GM19438 (cell line): ENCODE results near the gene FRMPD1.

Experiments
- ATAC-seq: cut with Tn5 transposase; IDR thresholded peaks from one replicate; pipeline ENCODE4 v1.9.1; 2021; ENCODE audit warnings: low read depth; ENCODE audit not compliant: unreplicated experiment

The FRMPD1 gene

DNA sequence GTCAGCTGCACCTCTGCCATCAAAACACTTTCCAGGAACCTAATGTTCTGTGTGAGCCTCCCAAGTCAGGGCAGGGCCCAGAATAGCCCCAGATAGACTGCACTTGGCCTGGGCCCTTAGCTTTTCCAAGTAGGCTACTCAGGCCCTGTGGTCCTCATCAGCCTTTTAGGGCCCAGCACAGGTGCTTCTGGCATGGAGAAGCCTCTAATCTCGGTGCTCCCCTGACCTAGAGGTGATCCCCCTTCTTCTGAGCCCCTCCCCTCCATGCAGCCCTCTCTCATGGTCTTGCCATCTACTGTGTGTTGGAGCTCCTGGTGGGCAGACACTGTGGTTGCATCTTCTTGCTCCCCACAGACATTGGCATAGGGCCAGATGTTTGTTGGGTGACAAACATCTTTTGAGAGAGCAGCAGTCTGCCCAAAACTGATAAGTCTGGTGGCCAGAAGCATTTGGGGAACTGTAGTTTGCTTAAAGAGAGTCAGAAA is 28.1 kb downstream of the FRMPD1 start:
- ATAC-seq = no peak

DNA sequence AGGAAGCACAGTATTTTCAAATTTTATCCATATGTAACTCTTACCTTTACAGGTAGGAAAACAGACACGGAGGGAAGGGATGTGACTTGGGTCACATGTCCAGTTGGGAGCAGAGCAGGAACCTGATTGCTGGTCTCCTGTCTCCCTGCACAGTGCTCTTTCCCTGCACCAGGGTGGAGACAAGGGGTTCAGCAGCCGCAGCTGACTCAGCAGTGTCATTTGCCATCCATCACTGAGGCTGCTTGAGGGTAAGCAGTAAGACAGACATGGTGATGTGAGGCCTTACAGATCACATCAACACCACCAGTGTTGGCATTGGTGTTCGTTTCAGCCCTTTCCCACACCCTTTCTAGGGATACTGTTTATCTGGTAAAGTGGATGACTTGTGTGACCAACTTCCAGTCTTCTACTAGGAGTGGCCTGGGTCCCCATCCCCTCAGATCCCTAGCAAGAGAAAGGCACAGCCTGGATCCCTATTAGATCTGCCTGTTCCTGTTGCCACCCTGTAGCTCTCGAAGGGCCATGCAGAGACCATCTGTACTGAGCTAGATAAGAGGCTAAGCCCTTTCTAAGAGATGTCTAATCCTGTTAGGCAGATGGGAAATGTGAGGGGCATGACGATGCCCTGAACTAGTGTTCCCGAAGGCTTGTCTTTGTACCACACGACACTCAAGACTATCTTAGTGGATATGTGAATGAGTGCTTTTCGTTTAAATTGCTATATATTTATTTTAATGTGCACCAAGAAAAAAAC is 29.1 kb downstream of the FRMPD1 start:
- no peak for ATAC-seq

DNA sequence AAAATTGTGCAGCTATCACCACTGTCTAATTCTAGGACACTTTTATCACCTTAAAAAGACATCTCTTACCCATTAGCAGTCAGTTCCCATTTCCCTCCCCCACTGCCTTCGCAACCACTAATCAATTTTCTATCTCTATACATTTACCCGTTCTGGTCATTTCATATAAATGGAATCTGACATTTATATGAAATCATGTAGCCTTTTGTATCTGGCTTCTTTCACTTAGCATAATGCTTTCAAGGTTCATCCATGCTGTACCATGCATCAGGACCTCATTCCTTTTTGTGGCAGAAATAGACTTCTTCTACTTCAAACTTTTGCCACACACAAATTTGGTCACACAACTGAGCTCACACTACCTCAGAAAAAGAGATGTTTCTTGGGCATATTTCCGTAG is 32.2 kb downstream of the FRMPD1 start:
- no peak for ATAC-seq

DNA sequence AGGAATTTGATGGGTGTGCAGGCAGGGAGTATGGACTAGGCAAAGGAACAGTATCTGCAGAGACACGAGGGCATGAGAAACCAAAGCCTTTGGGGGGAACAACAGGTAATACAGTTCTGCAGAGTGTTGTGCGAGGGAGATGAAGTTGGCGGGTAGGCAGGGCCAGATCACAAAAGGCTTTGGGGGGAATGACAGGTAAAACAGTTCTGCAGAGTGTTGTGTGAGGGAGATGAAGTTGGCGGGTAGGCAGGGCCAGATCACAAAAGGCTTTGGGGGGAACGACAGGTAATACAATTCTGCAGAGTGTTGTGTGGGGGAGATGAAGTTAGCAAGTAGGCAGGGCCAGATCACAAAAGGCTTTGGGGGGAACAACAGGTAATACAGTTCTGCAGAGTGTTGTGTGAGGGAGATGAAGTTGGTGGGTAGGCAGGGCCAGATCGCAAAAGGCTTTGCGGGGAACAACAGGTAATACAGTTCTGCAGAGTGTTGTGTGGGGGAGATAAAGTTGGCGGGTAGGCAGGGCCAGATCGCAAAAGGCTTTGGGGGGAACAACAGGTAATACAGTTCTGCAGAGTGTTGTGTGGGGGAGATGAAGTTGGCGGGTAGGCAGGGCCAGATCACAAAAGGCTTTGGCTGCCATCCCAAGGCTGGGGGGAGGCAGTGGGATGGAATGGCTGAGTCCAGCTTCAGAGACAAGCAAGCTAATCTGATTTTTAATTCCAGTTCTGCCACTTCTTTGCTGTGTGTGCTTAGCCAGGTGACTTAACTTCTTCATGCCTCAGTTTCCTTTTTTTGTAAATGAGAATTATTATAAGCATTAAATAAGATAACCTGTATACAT is 33.0 kb downstream of the FRMPD1 start:
- no peak for ATAC-seq

DNA sequence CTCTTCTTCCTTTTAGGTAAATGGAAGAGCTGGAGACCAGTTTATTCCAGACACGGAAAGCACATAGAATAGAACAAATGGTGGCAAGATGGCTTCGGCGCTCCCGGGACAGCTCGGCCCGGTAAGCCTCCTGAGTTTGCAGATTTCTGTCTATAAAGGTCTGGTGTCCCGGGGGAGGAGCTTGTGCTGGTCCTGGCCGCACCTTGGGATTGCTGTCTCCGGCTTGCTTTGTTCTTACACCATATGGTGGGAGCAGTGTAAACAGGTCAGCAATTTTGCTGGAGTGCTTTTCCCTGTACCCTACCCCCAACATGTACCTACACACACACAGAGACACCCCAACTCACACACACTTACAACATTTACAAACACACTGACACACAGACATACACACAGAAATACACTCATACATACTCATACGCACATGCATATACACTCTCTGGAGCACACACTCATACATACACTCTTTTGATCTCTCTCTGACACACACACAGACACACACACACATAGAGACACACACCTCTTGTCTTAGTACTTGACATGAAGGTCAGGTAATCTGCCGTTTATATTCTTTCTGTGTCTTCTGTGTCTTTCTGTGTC is 42.0 kb downstream of the FRMPD1 start:
- no peak for ATAC-seq

DNA sequence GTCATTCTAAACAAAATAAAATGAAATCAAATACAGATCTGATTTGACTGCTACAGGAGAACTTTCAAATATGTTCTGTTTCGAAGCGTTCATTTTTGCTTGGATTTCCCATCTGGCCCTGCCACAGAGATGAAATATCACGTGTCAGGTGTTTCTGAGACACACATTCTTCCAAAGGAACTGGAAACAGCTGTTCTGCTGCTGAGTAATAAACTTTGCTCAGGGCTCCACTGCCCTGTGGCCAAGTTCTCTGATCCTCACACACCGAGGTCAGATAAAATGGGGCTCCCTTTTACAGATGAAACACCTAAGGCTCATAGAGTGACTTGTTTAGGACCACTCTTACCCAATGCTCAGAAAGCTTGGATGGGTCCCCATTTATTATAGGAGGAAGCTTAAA is 42.5 kb downstream of the FRMPD1 start:
- ATAC-seq = no peak

DNA sequence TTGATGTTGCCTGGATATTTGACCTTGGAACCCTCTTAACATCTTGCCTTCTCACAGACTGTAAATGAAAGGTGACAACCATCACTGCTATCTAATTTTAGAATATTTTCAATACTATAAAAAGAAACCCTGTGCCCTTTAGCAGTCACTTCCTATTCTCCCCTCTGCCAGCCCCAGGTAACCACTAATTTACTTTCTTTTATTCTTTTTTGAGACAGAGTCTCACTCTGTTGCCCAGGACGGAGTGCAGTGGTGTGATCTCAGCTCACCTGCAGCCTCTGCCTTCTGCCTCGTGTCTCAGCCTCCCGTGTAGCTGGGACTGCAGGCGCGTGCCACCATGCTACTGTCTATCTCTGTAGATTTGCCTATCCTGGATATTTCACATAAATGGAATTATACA is 43.6 kb downstream of the FRMPD1 start:
- no peak for ATAC-seq

DNA sequence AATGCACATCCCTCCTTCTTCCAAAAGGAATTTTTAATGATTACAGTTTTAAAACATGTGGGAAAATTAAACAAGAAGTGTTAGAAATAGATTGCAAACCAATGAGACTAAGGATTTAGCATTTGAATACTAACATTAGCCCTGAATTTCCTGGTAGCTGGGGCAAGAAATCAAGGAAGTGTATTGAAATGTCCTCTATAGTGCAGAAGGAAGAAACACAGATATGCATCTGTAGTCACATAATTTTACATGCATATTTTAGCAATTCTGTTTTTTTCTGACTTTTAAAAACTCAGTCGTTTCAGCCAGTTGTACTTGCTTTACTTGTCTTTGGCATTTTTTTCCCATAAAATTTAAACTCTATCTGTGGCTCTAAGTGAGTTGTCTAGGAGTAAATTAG is 45.8 kb downstream of the FRMPD1 start:
- no peak for ATAC-seq

DNA sequence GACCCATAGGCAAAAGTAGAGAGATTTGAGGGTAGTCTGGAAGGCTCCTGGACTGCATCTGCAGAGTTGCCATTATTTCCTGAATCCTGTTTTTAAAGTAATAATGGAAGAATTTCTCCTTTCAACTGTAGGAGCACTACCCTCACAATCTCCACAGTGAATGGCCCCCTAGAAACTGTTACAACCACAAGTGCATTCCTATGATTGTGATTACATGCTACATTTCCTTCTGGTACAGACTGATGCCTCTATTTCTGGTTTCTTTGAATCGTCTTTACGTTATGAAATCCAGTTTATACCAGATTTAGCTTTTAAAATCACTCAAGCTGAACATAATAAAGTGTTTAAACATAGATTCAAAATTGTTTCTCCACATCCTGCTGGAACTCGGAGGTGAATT is 49.4 kb downstream of the FRMPD1 start:
- ATAC-seq = no peak

DNA sequence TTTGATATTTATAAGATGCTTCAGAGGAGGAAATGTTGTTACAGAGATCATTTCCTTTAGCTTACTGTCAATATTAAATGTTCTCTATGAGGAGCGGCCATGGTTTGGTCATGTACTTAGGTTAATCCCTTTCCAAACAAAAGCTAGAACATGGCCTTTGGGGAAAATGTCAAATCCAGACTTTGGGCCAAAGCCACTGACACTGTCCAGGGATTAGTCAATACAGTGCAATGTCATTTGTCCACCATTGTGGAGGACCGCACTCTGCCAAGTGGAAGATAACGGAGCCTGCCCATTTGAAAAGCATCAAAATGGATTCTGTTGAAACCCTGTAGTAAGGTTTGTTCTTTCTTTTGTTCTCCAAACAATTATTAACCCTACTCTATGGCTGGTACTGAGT is 50.1 kb downstream of the FRMPD1 start:
- no peak for ATAC-seq

DNA sequence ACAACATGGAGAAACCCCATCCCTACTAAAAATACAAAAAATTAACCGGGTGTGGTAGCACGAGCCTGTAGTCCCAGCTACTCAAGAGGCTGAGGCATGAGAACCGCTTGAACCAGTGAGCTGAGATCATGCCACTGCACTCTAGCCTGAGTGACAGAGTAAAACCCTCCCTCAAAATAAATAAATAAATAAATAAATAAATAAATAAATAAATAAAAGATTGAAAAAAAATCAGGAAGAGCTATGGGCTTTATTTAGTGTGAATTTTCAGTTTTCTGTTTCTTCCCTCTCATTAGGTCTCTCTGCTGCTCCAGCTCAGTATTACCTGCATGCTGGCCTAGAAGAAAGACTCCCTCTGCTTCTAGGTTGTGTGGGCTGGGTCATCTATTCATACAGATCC is 55.0 kb downstream of the FRMPD1 start:
- no peak for ATAC-seq

DNA sequence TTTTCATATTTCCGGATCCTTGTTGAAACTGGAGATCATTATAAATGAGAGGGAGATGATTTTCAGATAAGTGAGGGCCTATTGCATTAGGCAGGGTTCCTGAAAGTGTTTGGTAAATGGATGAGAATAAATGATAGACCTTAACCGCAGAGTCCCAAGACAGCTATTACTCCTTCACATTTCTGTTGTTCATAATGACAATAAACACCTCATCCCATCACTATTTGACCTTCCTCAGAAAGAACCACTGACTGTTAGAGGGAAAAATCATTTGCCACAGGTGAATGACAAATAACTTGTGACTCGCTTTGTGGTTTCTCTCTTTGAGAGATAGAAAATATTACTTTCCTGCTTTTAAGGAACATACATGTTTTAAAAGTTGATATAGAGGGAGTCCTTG is 55.5 kb downstream of the FRMPD1 start:
- no peak for ATAC-seq

DNA sequence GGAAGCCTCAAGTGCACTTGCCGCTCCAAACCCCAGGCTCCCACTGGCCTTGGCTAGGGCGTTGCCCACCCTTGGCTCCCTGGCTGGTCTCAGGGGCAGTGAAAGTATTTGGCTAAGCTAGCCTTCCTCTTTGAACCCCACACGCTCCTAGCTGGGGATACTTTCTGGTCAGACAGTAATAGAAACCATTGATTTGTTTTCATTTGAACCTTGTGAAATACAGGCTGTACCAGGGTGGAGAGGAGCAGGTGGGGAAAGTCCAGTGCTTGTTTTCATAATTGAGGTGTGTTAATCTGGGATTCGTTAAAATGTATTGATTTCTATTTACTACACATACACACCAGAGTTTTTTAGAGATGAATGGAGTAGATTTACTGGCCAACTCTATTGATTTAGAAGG is 57.0 kb downstream of the FRMPD1 start:
- ATAC-seq = no peak

DNA sequence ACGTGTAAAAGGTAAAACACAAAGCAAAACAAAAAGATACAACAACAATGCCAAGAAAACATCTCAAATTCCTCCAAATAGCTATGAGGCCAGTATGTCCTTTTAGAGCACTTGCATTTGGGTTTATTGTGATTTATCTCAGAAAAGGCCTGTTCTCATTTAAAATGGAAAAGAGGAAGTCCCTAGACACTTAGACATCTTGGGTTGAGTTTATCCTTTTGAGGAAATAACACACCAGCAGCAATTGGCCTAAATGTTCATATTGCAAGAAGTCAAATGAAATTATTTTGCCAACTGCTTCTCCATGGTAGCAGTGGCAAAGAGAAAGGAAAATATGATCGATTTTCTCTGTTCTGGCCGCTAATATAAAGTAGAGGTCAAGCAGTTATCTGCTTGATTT is 59.3 kb downstream of the FRMPD1 start:
- ATAC-seq = no peak

DNA sequence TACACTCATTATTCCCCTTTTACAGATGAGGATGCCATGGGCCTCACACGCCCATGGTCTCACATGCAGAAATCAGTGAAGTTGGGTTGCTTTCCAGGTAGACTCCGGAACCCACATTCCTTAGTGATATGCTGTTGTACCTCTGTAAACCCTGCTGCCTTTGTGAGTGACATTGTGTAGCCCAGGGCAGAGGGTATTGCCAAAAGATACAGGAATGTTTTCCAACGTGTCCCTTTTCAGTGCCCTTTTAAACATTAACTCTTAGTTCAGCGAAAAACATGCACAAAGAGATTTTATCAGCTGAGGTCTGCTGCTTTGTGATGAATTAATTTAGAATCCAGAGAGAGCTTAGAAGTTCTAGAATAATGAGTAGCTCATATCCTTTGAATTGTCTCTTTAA is 64.5 kb downstream of the FRMPD1 start:
- no peak for ATAC-seq

DNA sequence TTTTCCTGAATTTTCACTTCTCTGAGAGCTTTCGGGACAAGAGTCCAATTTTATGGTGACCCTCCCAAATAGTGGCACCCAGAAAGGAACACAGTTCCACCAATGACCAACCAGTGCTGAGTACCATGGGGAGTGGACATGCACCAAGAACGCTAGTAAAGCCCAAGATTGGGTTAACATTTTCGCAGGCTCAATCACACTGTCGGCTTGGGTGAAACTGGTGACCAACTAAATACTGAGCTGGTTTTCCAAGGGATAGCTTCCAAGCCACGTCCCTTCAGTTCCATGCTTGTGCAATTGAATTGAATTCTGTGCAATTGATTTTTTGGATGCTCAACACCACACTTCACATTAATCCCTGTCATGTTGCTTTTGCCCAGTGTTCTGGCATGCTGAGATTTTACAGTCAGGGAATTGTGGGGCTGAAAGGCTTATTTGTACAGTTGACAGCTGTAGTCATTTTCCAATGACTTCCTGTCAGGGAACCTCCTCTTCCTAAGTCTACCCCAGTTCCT is 65.3 kb downstream of the FRMPD1 start:
- no peak for ATAC-seq

DNA sequence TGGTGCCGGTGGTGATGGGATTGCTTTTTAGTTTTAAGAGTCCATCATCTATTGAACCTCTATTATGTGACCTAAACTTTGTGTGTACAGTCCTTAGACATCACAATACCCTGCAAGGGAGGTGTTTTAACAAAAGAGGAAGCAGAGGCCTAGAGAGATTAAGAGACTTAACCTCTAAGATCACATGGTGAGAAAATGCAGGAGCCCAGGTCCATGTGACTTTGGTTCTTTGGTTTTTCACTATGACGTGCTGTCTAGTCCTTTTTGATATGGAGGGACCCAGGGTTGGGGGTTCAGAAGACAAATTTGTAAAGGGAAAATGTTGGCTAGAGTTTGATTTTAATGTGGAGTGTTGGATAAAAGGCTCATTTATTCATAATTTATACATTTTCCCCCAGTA is 68.8 kb downstream of the FRMPD1 start:
- ATAC-seq = no peak

DNA sequence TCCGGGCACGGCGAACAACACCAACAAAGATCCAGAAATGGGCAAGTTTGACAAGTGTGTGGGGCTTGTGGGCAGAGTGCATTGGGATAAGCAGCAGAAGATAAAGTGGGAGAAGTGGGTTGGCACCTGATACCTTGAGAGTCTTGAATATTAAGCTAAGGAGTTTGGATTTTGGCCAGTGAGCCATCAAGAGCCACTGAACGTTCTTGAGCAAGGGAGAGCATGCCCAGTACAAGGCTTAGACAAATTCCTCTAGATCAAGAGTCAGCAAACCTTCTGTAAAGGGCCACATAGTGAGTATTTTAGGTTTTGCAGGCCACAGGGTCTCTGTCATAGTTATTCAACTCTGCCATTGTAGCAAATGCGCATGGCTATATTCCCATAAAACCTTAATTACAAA is 76.3 kb downstream of the FRMPD1 start:
- ATAC-seq = no peak

DNA sequence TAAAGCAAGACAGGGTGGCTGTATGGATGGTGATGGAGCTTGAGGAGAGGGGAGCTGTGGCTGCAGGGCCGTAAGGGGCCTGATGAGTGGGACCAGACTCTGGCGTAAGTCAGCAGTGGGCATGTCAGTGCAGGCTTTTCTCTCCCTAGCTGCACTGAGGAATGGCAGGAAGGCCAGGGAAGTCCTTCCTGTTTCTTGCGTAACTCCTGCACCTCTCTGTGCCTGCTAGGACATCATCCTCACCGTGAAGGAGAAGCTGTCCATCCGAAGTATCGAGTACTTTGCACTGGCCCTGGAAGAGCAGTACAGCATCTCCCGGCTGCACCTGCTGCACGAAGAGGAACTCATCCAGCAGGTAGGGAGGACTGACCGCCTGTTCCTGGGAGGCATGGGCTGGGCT is 78.7 kb downstream of the FRMPD1 start:
- no peak for ATAC-seq

DNA sequence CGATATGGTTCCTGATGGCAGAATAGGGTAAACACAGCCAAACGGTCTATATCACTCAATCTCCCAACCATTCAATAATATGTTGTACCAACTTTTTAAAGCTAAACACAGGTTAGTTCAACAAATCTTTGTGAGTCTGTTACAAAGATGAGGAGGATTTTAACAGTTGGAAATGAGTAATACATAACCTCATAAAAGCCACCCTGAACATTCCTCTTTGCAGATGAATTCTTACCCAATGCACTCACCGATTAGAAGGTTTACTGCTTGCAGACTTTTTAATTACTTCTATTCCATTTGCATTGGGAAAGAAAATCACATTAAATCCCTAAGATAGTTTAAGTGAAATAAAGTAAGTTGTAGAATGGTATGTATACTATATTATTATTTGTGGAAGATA is 79.5 kb downstream of the FRMPD1 start:
- ATAC-seq = no peak

DNA sequence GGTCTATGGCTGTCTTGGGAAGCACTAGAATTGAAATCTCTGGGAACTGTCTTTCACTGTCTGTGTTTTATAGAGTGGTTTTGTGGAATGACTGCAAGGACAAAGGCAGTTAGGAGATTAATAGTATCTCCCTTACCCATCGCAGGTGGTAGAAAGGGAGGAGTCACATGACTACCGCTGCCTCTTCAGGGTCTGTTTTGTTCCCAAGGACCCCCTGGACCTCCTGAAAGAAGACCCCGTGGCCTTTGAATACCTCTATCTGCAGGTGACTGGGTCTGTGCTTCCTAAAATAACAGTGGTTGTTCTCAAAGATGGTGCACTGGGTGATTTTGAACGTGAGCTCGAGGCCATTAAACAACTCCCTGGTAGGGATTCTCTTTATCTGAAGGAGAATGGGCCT is 80.1 kb downstream of the FRMPD1 start:
- no peak for ATAC-seq
